Measurements from ENCODE around the gene CNGB1.
"Not testable (repeated sequence)": the region's sequence is repeated elsewhere in the genome, so short reads cannot be mapped to it uniquely, and the experiment has no call there.

The CNGB1 gene

GRCh38 chr16:57956270-57956808 is 14.6 kb downstream of the CNGB1 start:
- no peak for DNase-seq (ENCODE audit: low read depth in 2 of 3, low spot score in 2 of 3)

GRCh38 chr16:57955572-57956188 is 15.2 kb downstream of the CNGB1 start:
- DNase-seq (ENCODE audit: low read depth in 2 of 3, low spot score in 2 of 3) = no peak

GRCh38 chr16:57953857-57954256 is 17.1 kb downstream of the CNGB1 start:
- no peak for DNase-seq (ENCODE audit: low read depth in 2 of 3, low spot score in 2 of 3)

- no peak for DNase-seq (ENCODE audit: low read depth in 2 of 3, low spot score in 2 of 3)
Measured at GRCh38 chr16:57952909-57953308, 18.0 kb downstream of the CNGB1 start.

GRCh38 chr16:57951204-57951960 is 19.5 kb downstream of the CNGB1 start:
- DNase-seq (ENCODE audit: low read depth in 2 of 3, low spot score in 2 of 3) = no peak

GRCh38 chr16:57950382-57950781 is 20.5 kb downstream of the CNGB1 start:
- no peak for DNase-seq (ENCODE audit: low read depth in 2 of 3, low spot score in 2 of 3)

GRCh38 chr16:57949595-57950238 is 21.2 kb downstream of the CNGB1 start:
- DNase-seq (ENCODE audit: low read depth in 2 of 3, low spot score in 2 of 3) = no peak

- DNase-seq (ENCODE audit: low read depth in 2 of 3, low spot score in 2 of 3) = no peak
Measured at GRCh38 chr16:57949013-57949412, 21.9 kb downstream of the CNGB1 start.

GRCh38 chr16:57948027-57948426 is 22.9 kb downstream of the CNGB1 start:
- no peak for DNase-seq (ENCODE audit: low read depth in 2 of 3, low spot score in 2 of 3)

GRCh38 chr16:57947261-57947660 is 23.7 kb downstream of the CNGB1 start:
- no peak for DNase-seq (ENCODE audit: low read depth in 2 of 3, low spot score in 2 of 3)

- DNase-seq (ENCODE audit: low read depth in 2 of 3, low spot score in 2 of 3) = no peak
Measured at GRCh38 chr16:57946181-57946801, 24.6 kb downstream of the CNGB1 start.

- DNase-seq (ENCODE audit: low read depth in 2 of 3, low spot score in 2 of 3) = no peak
Measured at GRCh38 chr16:57945740-57946138, 25.2 kb downstream of the CNGB1 start.

GRCh38 chr16:57944970-57945739 is 25.8 kb downstream of the CNGB1 start:
- DNase-seq (ENCODE audit: low read depth in 2 of 3, low spot score in 2 of 3) = no peak

- not testable (repeated sequence) for DNase-seq (ENCODE audit: low read depth in 2 of 3, low spot score in 2 of 3)
Measured at GRCh38 chr16:57943381-57943780, 27.5 kb downstream of the CNGB1 start.

GRCh38 chr16:57941901-57942300 is 29.0 kb downstream of the CNGB1 start:
- DNase-seq (ENCODE audit: low read depth in 2 of 3, low spot score in 2 of 3) = not testable (repeated sequence)

- DNase-seq (ENCODE audit: low read depth in 2 of 3, low spot score in 2 of 3) = no peak
Measured at GRCh38 chr16:57941016-57941664, 29.8 kb downstream of the CNGB1 start.

- no peak for DNase-seq (ENCODE audit: low read depth in 2 of 3, low spot score in 2 of 3)
Measured at GRCh38 chr16:57940382-57940966, 30.5 kb downstream of the CNGB1 start.

- DNase-seq (ENCODE audit: low read depth in 2 of 3, low spot score in 2 of 3) = no peak
Measured at GRCh38 chr16:57939872-57940224, 31.1 kb downstream of the CNGB1 start.

GRCh38 chr16:57938936-57939871 is 31.7 kb downstream of the CNGB1 start:
- no peak for DNase-seq (ENCODE audit: low read depth in 2 of 3, low spot score in 2 of 3)
